Upper lobe of right lung (tissue), 1 donor: Measurements from ENCODE around the gene PRKAB1. TPM values are rescaled to one million over a fixed set of nuclear protein-coding genes. Genes with fewer than 3 reads are reported as not detected.
"Not testable (repeated sequence)": the region's sequence is repeated elsewhere in the genome, so short reads cannot be mapped to it uniquely, and the experiment has no call there.

Source experiments
- ATAC-seq: fragments of 200-7000 bp; cut with Tn5 transposase; one replicate; pipeline ENCODE4 v1.9.1; 2020; ENCODE audit warnings: mild to moderate bottlenecking, moderate library complexity
- DNase-seq: peaks from one replicate; pipeline ENCODE4 v3.0.0-alpha.2; 2020
- H3K27ac ChIP-seq: fragments of 200-600 bp; one replicate; pipeline ENCODE4 v1.8.0; 2022
- H3K27me3 ChIP-seq: fragments of 200-600 bp; one replicate; pipeline ENCODE4 v1.8.0; 2022; ENCODE audit warnings: mild to moderate bottlenecking
- H3K36me3 ChIP-seq: fragments of 200-600 bp; one replicate; pipeline ENCODE4 v1.8.0; 2022
- H3K4me1 ChIP-seq: fragments of 200-600 bp; one replicate; pipeline ENCODE4 v1.8.0; 2022
- H3K4me3 ChIP-seq: fragments of 200-600 bp; one replicate; pipeline ENCODE4 v1.8.0; 2022; ENCODE audit warnings: mild to moderate bottlenecking
- H3K9me3 ChIP-seq: fragments of 200-600 bp; one replicate; pipeline ENCODE4 v1.8.0; 2022
- CTCF ChIP-seq: fragments of 200-600 bp; IDR thresholded peaks from one replicate; pipeline ENCODE4 v1.8.0; 2022; ENCODE audit warnings: antibody characterized with exemption
- intact Hi-C: fragments of 100-400 bp; cut with DNase I; formaldehyde crosslinking; loops from one replicate; pipeline ENCODE4 v1.11.0; 2022
- total RNA-seq: library from RNA; stranded (reverse); fragmentation: NEBNext Ultra II Directional; extraction: Animal tissue kit (Norgen Biotek cat#: 25700); gene quantifications from one replicate; pipeline ENCODE4 v1.2.1, GENCODE V29; 2021
- donor health status: DM: no; HTN: yes; CAD: no; lungs with severe emphysema.

PRKAB1 gene
- total RNA-seq, 1 donor from 2014 or later = 54.7 TPM

GRCh38 chr12:119696943-119697342 lies 29.0 kb downstream of the PRKAB1 start:
- no peaks in the 10 kb centered on the region for H3K9me3 ChIP-seq
- intact Hi-C loops = no loop called here
- peaks cover 3% of the 10 kb centered on the region for H3K36me3 ChIP-seq
- H3K27me3 ChIP-seq = no peaks in the 10 kb centered on the region
- H3K4me3 ChIP-seq = no peak overlapping the region
- TF ChIP-seq CTCF = no peak
- H3K4me1 ChIP-seq = peaks cover 22% of the 10 kb centered on the region
- H3K27ac ChIP-seq = no peak overlapping the region
- no peak for DNase-seq
- ATAC-seq = no peak

GRCh38 chr12:119699199-119699760 lies 31.3 kb downstream of the PRKAB1 start:
- no peak overlapping the region for H3K27ac ChIP-seq
- no peak for ATAC-seq
- intact Hi-C loops = no loop called here

GRCh38 chr12:119700078-119700477 lies 32.1 kb downstream of the PRKAB1 start:
- DNase-seq (no peak), ATAC-seq (no peak)
- H3K27me3 ChIP-seq = no peaks in the 10 kb centered on the region

More at GRCh38 chr12:119699199-119699760, 31.3 kb downstream of the PRKAB1 start:
- Histone ChIP-seq H3K4me1 (peaks cover 3% of the 10 kb centered on the region), H3K9me3 (no peaks in the 10 kb centered on the region), H3K36me3 (peaks cover 3% of the 10 kb centered on the region), H3K27me3 (no peaks in the 10 kb centered on the region), H3K4me3 (no peak overlapping the region)
- TF ChIP-seq CTCF = no peak
- no peak for DNase-seq

GRCh38 chr12:119704065-119704747 lies 36.3 kb downstream of the PRKAB1 start:
- Histone ChIP-seq H3K27me3 (no peaks in the 10 kb centered on the region), H3K9me3 (no peaks in the 10 kb centered on the region), H3K36me3 (peaks cover 3% of the 10 kb centered on the region), H3K4me1 (no peaks in the 10 kb centered on the region), H3K4me3 (no peak overlapping the region), H3K27ac (no peak overlapping the region)
- ATAC-seq = no peak
- intact Hi-C loops = no loop called here
- no peak for DNase-seq
- TF ChIP-seq CTCF = no peak

More at GRCh38 chr12:119700078-119700477, 32.1 kb downstream of the PRKAB1 start:
- TF ChIP-seq CTCF = no peak
- intact Hi-C loops = no loop called here
- Histone ChIP-seq H3K4me3 (no peak overlapping the region), H3K27ac (no peak overlapping the region), H3K36me3 (peaks cover 3% of the 10 kb centered on the region), H3K9me3 (no peaks in the 10 kb centered on the region), H3K4me1 (no peaks in the 10 kb centered on the region)

- Histone ChIP-seq H3K9me3 (no peaks in the 10 kb centered on the region), H3K27me3 (no peaks in the 10 kb centered on the region), H3K4me3 (no peak overlapping the region), H3K27ac (no peak overlapping the region), H3K36me3 (no peaks in the 10 kb centered on the region), H3K4me1 (peaks cover 3% of the 10 kb centered on the region)
- DNase-seq (no peak), ATAC-seq (no peak)
- no peak for TF ChIP-seq CTCF
- intact Hi-C loops = no loop called here
Measured at GRCh38 chr12:119705182-119705581, 37.2 kb downstream of the PRKAB1 start.

GRCh38 chr12:119706427-119706826 lies 38.5 kb downstream of the PRKAB1 start:
- intact Hi-C loops, H3K36me3 ChIP-seq, H3K4me3 ChIP-seq, ATAC-seq, H3K4me1 ChIP-seq, H3K27me3 ChIP-seq, H3K9me3 ChIP-seq, H3K27ac ChIP-seq, DNase-seq: not testable (repeated sequence)
